Spinal cord (tissue), 10 donors: ENCODE data around the gene DEK. TPM values are rescaled to one million over a fixed set of nuclear protein-coding genes. Genes with fewer than 3 reads are reported as not detected.

ENCODE experiments used
- DNase-seq, 6 donors: peaks; one replicate each; pipeline versions ENCODE4 v3.0.0 to v3.0.0-alpha.2; 2013 to 2015; ENCODE audit warnings: low spot score in 6 of 6, low read depth in 4 of 6
- H3K27ac ChIP-seq: one replicate; pipeline ENCODE4 v1.5.1; 2013; ENCODE audit warnings: low read depth, low read length, control low read depth
- H3K27me3 ChIP-seq: one replicate; pipeline ENCODE4 v1.6.1; 2013; ENCODE audit warnings: low read length; ENCODE audit not compliant: control insufficient read depth, insufficient read depth
- H3K36me3 ChIP-seq: one replicate; pipeline ENCODE4 v1.6.1; 2013; ENCODE audit warnings: low read length; ENCODE audit not compliant: control insufficient read depth, insufficient read depth
- H3K4me1 ChIP-seq: one replicate; pipeline ENCODE4 v1.6.1; 2013; ENCODE audit warnings: low read length; ENCODE audit not compliant: control insufficient read depth, insufficient read depth
- H3K4me3 ChIP-seq: one replicate; pipeline ENCODE4 v1.5.1; 2013; ENCODE audit warnings: low read depth, low read length, control low read depth
- H3K9me3 ChIP-seq: one replicate; pipeline ENCODE4 v1.6.1; 2013; ENCODE audit warnings: low read length; ENCODE audit not compliant: control insufficient read depth, insufficient read depth
- WGBS: methylation state at CpG from one replicate; pipeline ENCODE4 v1.1.5; 2013; ENCODE audit warnings: missing lambda C conversion rate; ENCODE audit not compliant: insufficient coverage; 5-methylcytosine and 5-hydroxymethylcytosine counted together
- polyA plus RNA-seq, 2 donors: library from polyadenylated mRNA; unstranded; fragments of 120-200 nt; gene quantifications; one replicate each; pipeline ENCODE4 v1.2.1, GENCODE V29; 2013; ENCODE audit not compliant: insufficient read length in 2 of 2
- total RNA-seq, 2 donors: library from RNA; depleted of rRNA in 1 of 2; stranded (reverse); fragments of 120-200 nt in 1 of 2; fragments of >200 nt in 1 of 2; gene quantifications; one replicate each; pipeline versions ENCODE4 v1.2.3 to v1.2.4, GENCODE V29; 2013 to 2014
- donor health status: healthy.

DEK gene
- total and polyA plus RNA-seq, 4 donors, result 79.0 to 124 (median 102) TPM

DNA sequence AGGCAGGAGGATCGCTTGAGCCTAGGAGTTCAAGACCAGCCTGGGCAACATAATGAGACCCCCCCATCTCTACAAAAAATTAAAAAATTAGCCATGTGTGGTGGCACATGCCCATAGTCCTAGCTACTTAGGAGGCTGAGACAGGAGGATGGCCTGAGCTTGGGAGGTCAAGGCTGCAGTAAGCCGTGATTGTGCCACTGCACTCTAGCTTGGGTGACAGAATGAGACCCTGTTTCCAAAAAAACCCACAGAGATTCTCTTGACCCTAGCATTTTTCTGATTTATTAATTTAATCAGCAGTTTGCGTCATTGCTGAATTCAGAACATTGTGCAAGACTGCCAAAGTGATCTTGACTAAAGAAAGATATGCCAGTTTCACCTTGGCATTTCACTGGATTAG is 72.3 kb downstream of the DEK start:
- Histone ChIP-seq H3K27me3 (no peaks in the 10 kb centered on the region), H3K36me3 (peaks cover 9% of the 10 kb centered on the region), H3K27ac (no peak overlapping the region), H3K9me3 (no peaks in the 10 kb centered on the region), H3K4me3 (no peak overlapping the region), H3K4me1 (no peaks in the 10 kb centered on the region)
- WGBS, result 100% methylated on average over 1 of the region's 3 CpGs
- DNase-seq, result no peak

GRCh38 chr6:18189196-18189595 is 75.1 kb downstream of the DEK start:
- Histone ChIP-seq H3K27me3 (no peaks in the 10 kb centered on the region), H3K9me3 (no peaks in the 10 kb centered on the region), H3K4me1 (no peaks in the 10 kb centered on the region), H3K27ac (no peak overlapping the region), H3K4me3 (no peak overlapping the region), H3K36me3 (peaks cover 9% of the 10 kb centered on the region)
- no peak for DNase-seq
- WGBS, result no CpG with 5 or more reads among the region's 2 CpGs

DNA sequence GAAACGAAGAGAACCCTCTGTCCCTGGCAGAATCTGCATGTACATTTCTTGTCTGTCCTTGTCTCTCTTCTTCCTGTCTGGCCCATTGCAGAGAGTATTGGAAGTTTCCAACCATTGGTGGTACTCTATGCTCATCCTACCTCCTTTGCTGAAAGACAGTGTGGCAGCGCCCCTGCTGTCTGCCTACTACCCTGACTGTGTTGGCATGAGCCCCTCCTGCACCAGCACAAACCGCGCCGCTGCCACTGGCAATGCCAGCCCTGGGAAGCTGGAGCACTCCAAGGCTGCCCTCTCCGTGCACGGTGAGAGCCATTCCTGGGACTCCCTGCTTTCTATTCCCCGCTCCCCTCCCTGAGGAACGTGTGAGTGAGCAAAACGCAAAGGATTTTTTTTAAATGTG is 76.6 kb downstream of the DEK start:
- H3K27ac ChIP-seq, result no peak overlapping the region
- no peaks in the 10 kb centered on the region for H3K4me1 ChIP-seq
- H3K4me3 ChIP-seq, result no peak overlapping the region
- peaks cover 9% of the 10 kb centered on the region for H3K36me3 ChIP-seq
- WGBS, result 86% methylated on average over 9 of the region's 10 CpGs
- no peak for DNase-seq
- H3K9me3 ChIP-seq, result no peaks in the 10 kb centered on the region
- no peaks in the 10 kb centered on the region for H3K27me3 ChIP-seq

- Histone ChIP-seq H3K27me3 (no peaks in the 10 kb centered on the region), H3K36me3 (peaks cover 9% of the 10 kb centered on the region), H3K9me3 (no peaks in the 10 kb centered on the region), H3K27ac (no peak overlapping the region), H3K4me1 (no peaks in the 10 kb centered on the region), H3K4me3 (no peak overlapping the region)
- DNase-seq, result no peak
- 60% methylated on average over 2 of the region's 4 CpGs for WGBS
Measured at GRCh38 chr6:18186540-18187250, 77.6 kb downstream of the DEK start.

GRCh38 chr6:18186033-18186432 is 78.3 kb downstream of the DEK start:
- Histone ChIP-seq H3K4me1 (no peaks in the 10 kb centered on the region), H3K27ac (no peak overlapping the region), H3K9me3 (no peaks in the 10 kb centered on the region), H3K27me3 (no peaks in the 10 kb centered on the region), H3K36me3 (peaks cover 5% of the 10 kb centered on the region), H3K4me3 (no peak overlapping the region)
- DNase-seq, result peak in 1 of 6 donors; percentile 63
- WGBS, result 18% methylated on average over 1 of the region's 2 CpGs

DNA sequence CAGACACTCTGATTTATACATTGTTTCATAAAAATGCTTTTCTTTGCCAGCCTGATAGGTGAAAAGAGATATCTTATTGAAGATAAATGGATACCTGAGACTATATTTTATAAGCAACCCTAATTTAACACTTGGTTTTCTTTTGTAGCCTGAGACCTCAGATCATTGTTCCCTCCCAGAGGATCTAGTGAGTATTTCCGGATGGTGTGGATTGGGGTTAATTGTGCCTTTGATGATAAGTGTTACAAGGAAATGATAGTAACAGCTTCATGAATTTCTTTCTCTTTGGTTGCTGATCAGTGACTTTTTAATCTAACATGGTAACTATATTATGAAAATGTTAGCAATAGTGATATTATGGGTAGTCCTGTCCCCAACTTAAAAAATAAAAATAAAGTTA is 78.7 kb downstream of the DEK start:
- Histone ChIP-seq H3K36me3 (peaks cover 5% of the 10 kb centered on the region), H3K4me3 (no peak overlapping the region), H3K27ac (no peak overlapping the region), H3K9me3 (no peaks in the 10 kb centered on the region), H3K27me3 (no peaks in the 10 kb centered on the region), H3K4me1 (no peaks in the 10 kb centered on the region)
- 40% methylated on average over 1 of the region's 1 CpG for whole genome bisulfite sequencing
- no peak for DNase-seq

GRCh38 chr6:18183766-18184165 is 80.6 kb downstream of the DEK start:
- no peak overlapping the region for H3K4me3 ChIP-seq
- DNase-seq, result peak in 1 of 6 donors; percentile 82
- no peaks in the 10 kb centered on the region for H3K9me3 ChIP-seq
- no peaks in the 10 kb centered on the region for H3K27me3 ChIP-seq
- 55% methylated on average over 4 of the region's 4 CpGs for WGBS
- H3K4me1 ChIP-seq, result no peaks in the 10 kb centered on the region
- peaks cover 8% of the 10 kb centered on the region for H3K36me3 ChIP-seq
- no peak overlapping the region for H3K27ac ChIP-seq

- DNase-seq, result no peak
- Histone ChIP-seq H3K4me3 (no peak overlapping the region), H3K4me1 (no peaks in the 10 kb centered on the region), H3K9me3 (no peaks in the 10 kb centered on the region), H3K36me3 (peaks cover 4% of the 10 kb centered on the region), H3K27me3 (no peaks in the 10 kb centered on the region), H3K27ac (no peak overlapping the region)
- WGBS, result no CpG with 5 or more reads among the region's 4 CpGs
Measured at GRCh38 chr6:18182568-18182967, 81.8 kb downstream of the DEK start.

DNA sequence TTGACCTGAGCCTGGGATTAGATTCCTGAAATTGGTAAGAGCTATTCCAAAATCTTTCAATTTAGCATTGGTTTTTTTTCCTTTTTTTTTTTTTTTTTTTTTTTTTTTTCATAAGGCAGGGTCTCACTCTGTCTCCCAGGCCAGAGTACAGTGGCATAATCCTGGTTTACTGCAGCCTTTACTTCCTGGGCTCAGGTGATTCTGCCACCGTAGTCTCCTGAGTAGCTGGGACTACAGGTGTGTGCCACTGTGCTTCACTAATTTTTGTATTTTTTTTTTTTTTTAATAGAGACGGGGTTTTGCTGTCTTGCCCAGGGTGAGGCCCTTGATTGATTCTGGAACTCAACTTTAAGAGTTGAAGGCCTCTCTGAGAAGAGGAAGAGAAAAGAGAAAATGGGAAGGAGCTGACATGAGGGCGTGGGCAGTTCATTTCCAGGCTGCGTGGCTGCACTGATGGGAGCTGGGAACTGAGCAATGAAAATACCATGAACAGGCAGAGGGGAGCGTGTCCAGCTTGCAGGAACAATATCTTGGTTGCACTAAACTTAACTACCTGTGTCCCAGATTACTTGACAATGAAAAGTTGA is 84.5 kb downstream of the DEK start:
- Histone ChIP-seq H3K4me1 (no peaks in the 10 kb centered on the region), H3K27ac (no peak overlapping the region), H3K36me3 (peaks cover 4% of the 10 kb centered on the region), H3K9me3 (no peaks in the 10 kb centered on the region), H3K27me3 (no peaks in the 10 kb centered on the region), H3K4me3 (no peak overlapping the region)
- peak in 1 of 6 donors; percentile 7 for DNase-seq
- WGBS, result 93% methylated on average over 2 of the region's 5 CpGs

DNA sequence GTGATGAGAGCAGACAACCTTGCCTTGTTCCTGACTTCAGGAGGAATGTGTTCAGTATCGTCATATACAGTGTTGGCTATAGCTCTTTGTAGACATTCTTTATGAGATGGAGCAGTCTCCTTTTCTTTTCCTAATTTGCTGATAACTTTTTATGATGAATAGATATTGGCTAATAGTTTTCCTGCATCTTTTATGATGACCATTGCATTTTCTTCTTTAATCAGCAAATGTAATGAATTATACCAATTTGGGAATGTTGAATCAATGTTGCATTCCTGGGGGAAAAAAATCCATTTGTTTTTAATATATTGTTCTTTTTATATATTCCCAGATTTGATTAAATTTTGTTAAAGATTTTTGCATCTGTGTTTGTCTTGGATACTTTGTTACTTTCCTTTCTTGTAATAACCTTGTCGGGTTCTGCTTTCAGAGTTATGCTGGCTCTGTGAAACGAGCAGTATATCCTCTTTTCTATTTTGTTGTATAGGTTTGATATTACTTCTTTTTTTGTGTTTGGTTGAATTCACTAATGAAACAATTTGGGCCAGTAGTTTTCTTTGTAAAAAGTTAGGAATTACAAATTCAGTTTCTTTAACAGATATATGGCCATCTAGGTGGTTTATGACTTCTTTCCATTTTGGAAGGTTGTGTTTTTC is 85.2 kb downstream of the DEK start:
- Histone ChIP-seq H3K4me1 (no peaks in the 10 kb centered on the region), H3K27me3 (no peaks in the 10 kb centered on the region), H3K9me3 (no peaks in the 10 kb centered on the region), H3K4me3 (no peak overlapping the region), H3K36me3 (peaks cover 4% of the 10 kb centered on the region), H3K27ac (no peak overlapping the region)
- WGBS, result no CpG with 5 or more reads among the region's 3 CpGs
- DNase-seq, result no peak
